GM18517 (cell line): ENCODE measurements around the gene CACNA1C.

Source experiments
- ATAC-seq: cut with Tn5 transposase; IDR thresholded peaks from one replicate; pipeline ENCODE4 v1.9.1; 2021; ENCODE audit warnings: mild to moderate bottlenecking, moderate library complexity; ENCODE audit not compliant: unreplicated experiment

Gene CACNA1C

GRCh38 chr12:2380946-2381345 is 328.2 kb downstream of the CACNA1C start:
- no peak for ATAC-seq

- ATAC-seq, result no peak
Measured at GRCh38 chr12:2382370-2383155, 329.8 kb downstream of the CACNA1C start.

- no peak for ATAC-seq
Measured at GRCh38 chr12:2383325-2384028, 330.7 kb downstream of the CACNA1C start.

- no peak for ATAC-seq
Measured at GRCh38 chr12:2384029-2384386, 331.2 kb downstream of the CACNA1C start.

GRCh38 chr12:2384533-2385351 is 332.0 kb downstream of the CACNA1C start:
- ATAC-seq, result no peak

GRCh38 chr12:2385529-2385928 is 332.7 kb downstream of the CACNA1C start:
- no peak for ATAC-seq

GRCh38 chr12:2386566-2386965 is 333.8 kb downstream of the CACNA1C start:
- ATAC-seq, result no peak

- peak; percentile 56 for ATAC-seq
Measured at GRCh38 chr12:2387103-2387834, 334.5 kb downstream of the CACNA1C start.

- no peak for ATAC-seq
Measured at GRCh38 chr12:2389079-2389790, 336.4 kb downstream of the CACNA1C start.

- ATAC-seq, result no peak
Measured at GRCh38 chr12:2390133-2390532, 337.3 kb downstream of the CACNA1C start.

GRCh38 chr12:2390850-2391390 is 338.1 kb downstream of the CACNA1C start:
- no peak for ATAC-seq

GRCh38 chr12:2391740-2392331 is 339.0 kb downstream of the CACNA1C start:
- ATAC-seq, result no peak

GRCh38 chr12:2393016-2393415 is 340.2 kb downstream of the CACNA1C start:
- no peak for ATAC-seq

- no peak for ATAC-seq
Measured at GRCh38 chr12:2393996-2394395, 341.2 kb downstream of the CACNA1C start.

GRCh38 chr12:2395354-2395977 is 342.7 kb downstream of the CACNA1C start:
- no peak for ATAC-seq

- no peak for ATAC-seq
Measured at GRCh38 chr12:2396448-2396871, 343.7 kb downstream of the CACNA1C start.

GRCh38 chr12:2397356-2398045 is 344.7 kb downstream of the CACNA1C start:
- no peak for ATAC-seq

GRCh38 chr12:2401040-2401439 is 348.3 kb downstream of the CACNA1C start:
- ATAC-seq, result no peak
